ENCODE measurements around the gene PAX9. TPM values are rescaled to one million over a fixed set of nuclear protein-coding genes. Genes with fewer than 3 reads are reported as not detected.

Gene PAX9
- total RNA-seq, 6 experiments from 2014 or later = 0.10 to 0.35 (median 0.24) TPM; not detected in 1

GRCh38 chr14:36652542-36653201 lies 9.0 kb upstream of the PAX9 start:
- no peak overlapping the region for H3K27ac Mint-ChIP-seq
- no peak for TF ChIP-seq CTCF (IDR thresholded peaks at IDR 0.05)
- peaks cover 6% of the 10 kb centered on the region; the same call in 1 of the 2 replicates for H3K36me3 Mint-ChIP-seq (ENCODE audit: low read depth)
- no peak for DNase-seq
- peaks cover 7% of the 10 kb centered on the region for H3K4me1 Mint-ChIP-seq (ENCODE audit: low read depth)
- peaks cover 9% of the 10 kb centered on the region for H3K9me3 Mint-ChIP-seq
- peaks cover 70% of the 10 kb centered on the region for H3K27me3 Mint-ChIP-seq (ENCODE audit: insufficient read depth)
- H3K4me3 Mint-ChIP-seq = no peak overlapping the region

- H3K27ac Mint-ChIP-seq = no peak overlapping the region
- peaks cover 9% of the 10 kb centered on the region for H3K9me3 Mint-ChIP-seq
- peaks cover 6% of the 10 kb centered on the region; the same call in 1 of the 2 replicates for H3K36me3 Mint-ChIP-seq (ENCODE audit: low read depth)
- H3K4me3 Mint-ChIP-seq = no peak overlapping the region
- TF ChIP-seq CTCF (IDR thresholded peaks at IDR 0.05) = no peak
- DNase-seq = no peak
- H3K27me3 Mint-ChIP-seq (ENCODE audit: insufficient read depth) = peaks cover 71% of the 10 kb centered on the region
- peaks cover 2% of the 10 kb centered on the region for H3K4me1 Mint-ChIP-seq (ENCODE audit: low read depth)
Observed at GRCh38 chr14:36653413-36653812, 8.2 kb upstream of the PAX9 start.

GRCh38 chr14:36653962-36654793 lies 7.5 kb upstream of the PAX9 start:
- no peak overlapping the region for H3K4me3 Mint-ChIP-seq
- peaks cover 73% of the 10 kb centered on the region for H3K27me3 Mint-ChIP-seq (ENCODE audit: insufficient read depth)
- H3K36me3 Mint-ChIP-seq (ENCODE audit: low read depth) = peaks cover 10% of the 10 kb centered on the region; the same call in 1 of the 2 replicates
- no peak for DNase-seq
- TF ChIP-seq CTCF (IDR thresholded peaks at IDR 0.05) = no peak
- peaks cover 11% of the 10 kb centered on the region for H3K9me3 Mint-ChIP-seq
- H3K27ac Mint-ChIP-seq = no peak overlapping the region
- no peaks in the 10 kb centered on the region; the same call in 1 of the 2 replicates for H3K4me1 Mint-ChIP-seq (ENCODE audit: low read depth)

GRCh38 chr14:36654794-36655381 lies 6.8 kb upstream of the PAX9 start:
- peaks cover 11% of the 10 kb centered on the region; the same call in 1 of the 2 replicates for H3K36me3 Mint-ChIP-seq (ENCODE audit: low read depth)
- no peaks in the 10 kb centered on the region; the same call in 1 of the 2 replicates for H3K4me1 Mint-ChIP-seq (ENCODE audit: low read depth)
- H3K9me3 Mint-ChIP-seq = peaks cover 12% of the 10 kb centered on the region
- H3K4me3 Mint-ChIP-seq = no peak overlapping the region
- TF ChIP-seq CTCF (IDR thresholded peaks at IDR 0.05) = no peak
- no peak for DNase-seq
- H3K27ac Mint-ChIP-seq = no peak overlapping the region
- peaks cover 74% of the 10 kb centered on the region for H3K27me3 Mint-ChIP-seq (ENCODE audit: insufficient read depth)

GRCh38 chr14:36655571-36655962 lies 6.1 kb upstream of the PAX9 start:
- H3K27me3 Mint-ChIP-seq (ENCODE audit: insufficient read depth) = peaks cover 76% of the 10 kb centered on the region
- no peaks in the 10 kb centered on the region; the same call in 1 of the 2 replicates for H3K4me1 Mint-ChIP-seq (ENCODE audit: low read depth)
- H3K4me3 Mint-ChIP-seq = no peak overlapping the region
- H3K36me3 Mint-ChIP-seq (ENCODE audit: low read depth) = peaks cover 11% of the 10 kb centered on the region; the same call in 1 of the 2 replicates
- no peak for TF ChIP-seq CTCF (IDR thresholded peaks at IDR 0.05)
- H3K27ac Mint-ChIP-seq = no peak overlapping the region
- no peak for DNase-seq
- peaks cover 12% of the 10 kb centered on the region for H3K9me3 Mint-ChIP-seq

All from HFFc6 (cell line).